ENCODE measurements around the gene PFDN4.

PFDN4 gene

DNA sequence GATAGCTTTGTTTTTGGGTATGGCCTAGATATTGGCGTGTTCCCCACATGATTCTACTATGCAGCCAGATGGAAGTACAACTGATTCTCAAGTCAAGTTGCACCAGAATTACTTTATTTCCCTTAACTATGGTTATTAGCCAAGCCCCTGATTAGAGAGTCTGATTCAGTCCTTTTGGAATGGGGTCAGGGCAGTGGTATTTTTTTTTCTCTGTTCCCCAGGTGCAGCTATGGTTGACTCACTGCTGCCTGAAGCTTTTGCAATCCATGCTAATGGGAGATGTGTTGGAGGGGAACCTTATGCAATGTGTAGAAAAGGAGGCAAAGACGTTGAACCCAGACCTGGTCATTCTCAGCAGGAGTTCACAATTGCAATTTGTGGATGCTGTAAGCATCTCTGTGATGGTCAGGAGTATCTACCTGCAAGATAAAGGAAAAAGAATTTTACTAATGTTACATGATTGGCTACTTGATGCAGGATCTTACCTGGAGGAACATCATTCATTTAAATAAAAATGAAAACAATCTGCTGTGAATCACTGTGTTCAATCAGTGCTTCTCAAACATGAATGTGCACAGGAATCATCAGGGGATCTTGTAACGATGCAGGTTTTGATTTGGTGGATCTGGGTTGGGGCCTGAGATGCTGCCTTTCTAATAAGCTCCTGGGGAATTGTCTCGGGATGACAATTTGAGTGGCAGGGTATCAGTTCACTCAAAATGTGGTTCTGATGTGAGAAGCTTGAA, 49.4 kb downstream of the PFDN4 start:
- H3K36me3 ChIP-seq (replicated peaks in 1 of 2; ENCODE audit: control insufficient read depth in 2 of 2, insufficient read depth in 2 of 2, low read length in 2 of 2): no peaks in the 10 kb centered on the region
- H3K4me2 ChIP-seq (ENCODE audit: insufficient read depth, low read length, poor library complexity, severe bottlenecking): no peak overlapping the region
- no peaks in the 10 kb centered on the region for H3K9me3 ChIP-seq (replicated peaks in 1 of 2; ENCODE audit: control insufficient read depth in 2 of 2, insufficient read depth in 1 of 2, low read depth in 1 of 2, low read length in 2 of 2)
- H3K4me1 ChIP-seq (ENCODE audit: control insufficient read depth in 2 of 2, insufficient read depth in 1 of 2, low read depth in 1 of 2, low read length in 2 of 2): no peaks in the 10 kb centered on the region
- no peak overlapping the region for H3K23ac ChIP-seq (ENCODE audit: low read depth, low read length, poor library complexity)
- H2AFZ ChIP-seq (ENCODE audit: low read length): no peak overlapping the region
- H3K9ac ChIP-seq (ENCODE audit: low read depth, low read length, poor library complexity): no peak overlapping the region
- no peak overlapping the region for H4K8ac ChIP-seq (ENCODE audit: low read depth, low read length)
- DNase-seq (ENCODE audit: low spot score): no peak
- H3K27me3 ChIP-seq (ENCODE audit: control insufficient read depth in 3 of 3, insufficient read depth in 3 of 3, low read depth in 1 of 3, low read length in 3 of 3): no peaks in the 10 kb centered on the region
- no peaks in the 10 kb centered on the region for H3K79me1 ChIP-seq (ENCODE audit: low read depth, low read length)
- H3K27ac ChIP-seq (replicated peaks; ENCODE audit: low read length): no peak overlapping the region
- H3K18ac ChIP-seq (ENCODE audit: low read length): no peak overlapping the region
- H2BK5ac ChIP-seq (ENCODE audit: low read length): no peak overlapping the region
- no peak overlapping the region for H2BK15ac ChIP-seq (ENCODE audit: low read length)
- H3K4me3 ChIP-seq (ENCODE audit: low read length in 2 of 2): no peak overlapping the region
- no CpG with 5 or more reads among the region's 4 CpGs for WGBS, 2 donors (ENCODE audit: extremely low coverage in 2 of 2, insufficient read length in 2 of 2, insufficient replicate concordance in 1 of 2)
- H4K91ac ChIP-seq (ENCODE audit: low read depth, low read length, poor library complexity): no peak overlapping the region
- no peak overlapping the region for H2BK12ac ChIP-seq (ENCODE audit: low read length)
- no peak overlapping the region for H2BK120ac ChIP-seq (ENCODE audit: low read depth, low read length)
- no peak overlapping the region for H2AK5ac ChIP-seq (ENCODE audit: low read depth, low read length)
- no peak overlapping the region for H3K14ac ChIP-seq (ENCODE audit: low read length)
- H3K4ac ChIP-seq (ENCODE audit: low read length): no peak overlapping the region

DNA sequence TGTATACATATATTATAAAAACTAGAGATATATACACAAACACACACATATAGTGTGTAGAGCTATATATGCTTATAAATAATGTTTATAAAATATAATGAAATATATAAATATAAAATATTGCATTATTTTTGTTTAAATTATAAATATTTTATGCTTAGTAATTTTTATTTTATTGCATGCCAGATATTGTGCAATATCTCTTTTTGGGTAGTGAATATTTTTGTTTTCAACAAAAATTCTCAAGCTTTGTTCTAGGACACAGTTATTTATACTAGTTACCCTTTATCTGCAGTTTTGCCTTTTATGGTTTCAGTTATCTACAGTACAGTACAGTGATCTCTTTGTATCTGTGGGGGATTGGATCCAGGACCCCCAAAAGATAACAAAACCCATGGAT, 52.2 kb downstream of the PFDN4 start:
- Histone ChIP-seq H3K23ac (ENCODE audit: low read depth, low read length, poor library complexity) (no peak overlapping the region), H2AK5ac (ENCODE audit: low read depth, low read length) (no peak overlapping the region), H3K27me3 (ENCODE audit: control insufficient read depth in 3 of 3, insufficient read depth in 3 of 3, low read depth in 1 of 3, low read length in 3 of 3) (no peaks in the 10 kb centered on the region), H2BK15ac (ENCODE audit: low read length) (no peak overlapping the region), H3K18ac (ENCODE audit: low read length) (no peak overlapping the region), H3K4me2 (ENCODE audit: insufficient read depth, low read length, poor library complexity, severe bottlenecking) (no peak overlapping the region), H3K4ac (ENCODE audit: low read length) (no peak overlapping the region), H3K27ac (replicated peaks; ENCODE audit: low read length) (no peak overlapping the region), H3K4me1 (ENCODE audit: control insufficient read depth in 2 of 2, insufficient read depth in 1 of 2, low read depth in 1 of 2, low read length in 2 of 2) (no peaks in the 10 kb centered on the region), H3K4me3 (ENCODE audit: low read length in 2 of 2) (no peak overlapping the region), H2BK120ac (ENCODE audit: low read depth, low read length) (no peak overlapping the region), H3K9ac (ENCODE audit: low read depth, low read length, poor library complexity) (no peak overlapping the region), H3K9me3 (replicated peaks in 1 of 2; ENCODE audit: control insufficient read depth in 2 of 2, insufficient read depth in 1 of 2, low read depth in 1 of 2, low read length in 2 of 2) (no peaks in the 10 kb centered on the region), H2BK5ac (ENCODE audit: low read length) (no peak overlapping the region), H2AFZ (ENCODE audit: low read length) (no peak overlapping the region), H4K91ac (ENCODE audit: low read depth, low read length, poor library complexity) (no peak overlapping the region), H3K79me1 (ENCODE audit: low read depth, low read length) (no peaks in the 10 kb centered on the region), H2BK12ac (ENCODE audit: low read length) (no peak overlapping the region), H4K8ac (ENCODE audit: low read depth, low read length) (no peak overlapping the region), H3K36me3 (replicated peaks in 1 of 2; ENCODE audit: control insufficient read depth in 2 of 2, insufficient read depth in 2 of 2, low read length in 2 of 2) (no peaks in the 10 kb centered on the region), H3K14ac (ENCODE audit: low read length) (no peak overlapping the region)
- no peak for DNase-seq (ENCODE audit: low spot score)

DNA sequence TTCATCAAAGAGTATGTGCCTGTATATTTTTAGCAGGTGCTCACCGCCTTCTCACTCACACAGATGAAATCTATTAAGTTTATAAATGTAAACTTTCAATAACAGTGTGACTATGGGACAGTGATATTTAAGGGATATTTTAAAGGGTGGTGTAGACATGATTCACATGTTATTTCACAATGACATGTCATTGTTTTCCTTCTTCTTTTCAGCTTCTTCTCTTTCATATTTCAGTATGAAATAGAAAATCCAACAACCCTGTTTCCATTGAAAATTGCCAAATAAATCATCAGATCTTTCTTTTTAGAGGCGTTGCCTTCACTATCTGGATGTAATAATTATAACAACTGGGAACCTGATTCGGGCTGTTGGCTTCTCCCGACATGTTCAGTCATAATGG, 54.8 kb downstream of the PFDN4 start:
- H2AK5ac ChIP-seq (ENCODE audit: low read depth, low read length): no peak overlapping the region
- H2BK12ac ChIP-seq (ENCODE audit: low read length): no peak overlapping the region
- no peaks in the 10 kb centered on the region for H3K27me3 ChIP-seq (ENCODE audit: control insufficient read depth in 3 of 3, insufficient read depth in 3 of 3, low read depth in 1 of 3, low read length in 3 of 3)
- H4K91ac ChIP-seq (ENCODE audit: low read depth, low read length, poor library complexity): no peak overlapping the region
- no peak overlapping the region for H4K8ac ChIP-seq (ENCODE audit: low read depth, low read length)
- H3K18ac ChIP-seq (ENCODE audit: low read length): no peak overlapping the region
- no peak overlapping the region for H3K27ac ChIP-seq (replicated peaks; ENCODE audit: low read length)
- H3K9me3 ChIP-seq (replicated peaks in 1 of 2; ENCODE audit: control insufficient read depth in 2 of 2, insufficient read depth in 1 of 2, low read depth in 1 of 2, low read length in 2 of 2): no peaks in the 10 kb centered on the region
- no peaks in the 10 kb centered on the region for H3K36me3 ChIP-seq (replicated peaks in 1 of 2; ENCODE audit: control insufficient read depth in 2 of 2, insufficient read depth in 2 of 2, low read length in 2 of 2)
- no peak overlapping the region for H3K4me2 ChIP-seq (ENCODE audit: insufficient read depth, low read length, poor library complexity, severe bottlenecking)
- H3K9ac ChIP-seq (ENCODE audit: low read depth, low read length, poor library complexity): no peak overlapping the region
- no peak overlapping the region for H2BK120ac ChIP-seq (ENCODE audit: low read depth, low read length)
- H3K23ac ChIP-seq (ENCODE audit: low read depth, low read length, poor library complexity): no peak overlapping the region
- WGBS, 2 donors (ENCODE audit: extremely low coverage in 2 of 2, insufficient read length in 2 of 2, insufficient replicate concordance in 1 of 2): no CpG with 5 or more reads among the region's 4 CpGs
- no peak overlapping the region for H2AFZ ChIP-seq (ENCODE audit: low read length)
- no peak overlapping the region for H3K4ac ChIP-seq (ENCODE audit: low read length)
- H2BK15ac ChIP-seq (ENCODE audit: low read length): no peak overlapping the region
- no peak overlapping the region for H2BK5ac ChIP-seq (ENCODE audit: low read length)
- no peaks in the 10 kb centered on the region for H3K79me1 ChIP-seq (ENCODE audit: low read depth, low read length)
- no peak for DNase-seq (ENCODE audit: low spot score)
- H3K4me3 ChIP-seq (ENCODE audit: low read length in 2 of 2): no peak overlapping the region
- H3K14ac ChIP-seq (ENCODE audit: low read length): no peak overlapping the region
- H3K4me1 ChIP-seq (ENCODE audit: control insufficient read depth in 2 of 2, insufficient read depth in 1 of 2, low read depth in 1 of 2, low read length in 2 of 2): peaks cover 6 to 8% of the 10 kb centered on the region in 2 donors

DNA sequence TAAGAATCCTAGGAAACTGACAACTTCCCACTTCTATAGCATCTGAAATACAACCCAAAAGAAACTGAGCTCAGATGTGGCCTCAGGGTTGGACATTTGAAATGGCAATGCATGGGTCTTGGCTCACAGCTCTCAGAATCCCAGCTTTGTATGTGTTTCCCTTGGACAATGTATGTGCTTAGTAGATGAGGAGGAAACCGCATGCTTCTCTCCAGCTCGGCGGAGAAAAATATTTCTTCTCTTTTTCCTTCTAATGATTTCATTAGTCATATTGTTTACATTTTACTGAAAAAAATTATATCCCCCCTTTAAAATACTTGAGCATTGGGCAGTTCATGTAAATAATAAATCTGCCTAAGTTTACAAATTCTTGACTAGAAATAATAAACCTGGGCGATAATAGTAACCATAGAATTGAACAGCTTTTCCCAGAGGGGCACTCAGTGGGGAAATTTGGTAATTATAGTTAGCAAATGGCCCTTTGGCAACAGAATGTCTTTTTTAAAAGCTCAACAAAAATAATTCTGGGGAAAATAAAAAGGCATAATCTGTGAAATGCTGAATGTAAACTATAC, 55.3 kb downstream of the PFDN4 start:
- H3K4me1 ChIP-seq (ENCODE audit: control insufficient read depth in 2 of 2, insufficient read depth in 1 of 2, low read depth in 1 of 2, low read length in 2 of 2): peaks cover 6 to 14% of the 10 kb centered on the region in 2 donors
- no peak for DNase-seq (ENCODE audit: low spot score)
- H2BK5ac ChIP-seq (ENCODE audit: low read length): no peak overlapping the region
- no peak overlapping the region for H2BK12ac ChIP-seq (ENCODE audit: low read length)
- H3K9me3 ChIP-seq (replicated peaks in 1 of 2; ENCODE audit: control insufficient read depth in 2 of 2, insufficient read depth in 1 of 2, low read depth in 1 of 2, low read length in 2 of 2): no peaks in the 10 kb centered on the region
- no peak overlapping the region for H2AK5ac ChIP-seq (ENCODE audit: low read depth, low read length)
- H3K23ac ChIP-seq (ENCODE audit: low read depth, low read length, poor library complexity): no peak overlapping the region
- no peak overlapping the region for H3K27ac ChIP-seq (replicated peaks; ENCODE audit: low read length)
- H4K8ac ChIP-seq (ENCODE audit: low read depth, low read length): no peak overlapping the region
- no peak overlapping the region for H2BK15ac ChIP-seq (ENCODE audit: low read length)
- no peak overlapping the region for H3K4ac ChIP-seq (ENCODE audit: low read length)
- no peak overlapping the region for H3K14ac ChIP-seq (ENCODE audit: low read length)
- no peak overlapping the region for H3K4me2 ChIP-seq (ENCODE audit: insufficient read depth, low read length, poor library complexity, severe bottlenecking)
- H3K27me3 ChIP-seq (ENCODE audit: control insufficient read depth in 3 of 3, insufficient read depth in 3 of 3, low read depth in 1 of 3, low read length in 3 of 3): no peaks in the 10 kb centered on the region
- no peak overlapping the region for H4K91ac ChIP-seq (ENCODE audit: low read depth, low read length, poor library complexity)
- H3K18ac ChIP-seq (ENCODE audit: low read length): no peak overlapping the region
- WGBS, 2 donors (ENCODE audit: extremely low coverage in 2 of 2, insufficient read length in 2 of 2, insufficient replicate concordance in 1 of 2): no CpG with 5 or more reads among the region's 4 CpGs
- no peak overlapping the region for H3K9ac ChIP-seq (ENCODE audit: low read depth, low read length, poor library complexity)
- H3K4me3 ChIP-seq (ENCODE audit: low read length in 2 of 2): no peak overlapping the region
- H3K36me3 ChIP-seq (replicated peaks in 1 of 2; ENCODE audit: control insufficient read depth in 2 of 2, insufficient read depth in 2 of 2, low read length in 2 of 2): no peaks in the 10 kb centered on the region
- H2BK120ac ChIP-seq (ENCODE audit: low read depth, low read length): no peak overlapping the region
- no peaks in the 10 kb centered on the region for H3K79me1 ChIP-seq (ENCODE audit: low read depth, low read length)
- no peak overlapping the region for H2AFZ ChIP-seq (ENCODE audit: low read length)
